H1 (cell line): ENCODE measurements around the gene WDFY4.

ENCODE experiments used
- ATF3 ChIP-seq: IDR thresholded peaks from 2 replicates; pipeline ENCODE4 v1.6.1; 2011; ENCODE audit warnings: low read depth, mild to moderate bottlenecking, low read length; ENCODE audit not compliant: insufficient read depth
- CEBPB ChIP-seq: IDR thresholded peaks from 2 replicates; pipeline ENCODE4 v1.6.1; 2012; ENCODE audit warnings: low read depth, low read length
- EP300 ChIP-seq, 2 experiments: IDR thresholded peaks; 1 replicate in 1 of 2; 2 replicates in 1 of 2; pipeline ENCODE4 v1.6.1; 2011 to 2012; ENCODE audit warnings: low read depth in 2 of 2, low read length in 2 of 2, mild to moderate bottlenecking in 2 of 2, borderline replicate concordance in 1 of 2, inconsistent platforms in 1 of 2, moderate library complexity in 1 of 2
- EZH2 ChIP-seq: fragments of 200-600 bp; sonication (generic); IDR thresholded peaks from 2 replicates; pipeline ENCODE4 v1.7.1; 2012; ENCODE audit warnings: low read depth, mild to moderate bottlenecking, moderate library complexity, low read length, inconsistent platforms; ENCODE audit not compliant: severe bottlenecking
- GTF2F1 ChIP-seq: IDR thresholded peaks from 2 replicates; pipeline ENCODE4 v1.6.1; 2012; ENCODE audit warnings: low read depth, low read length, improper control_type of control experiment, borderline replicate concordance
- NRF1 ChIP-seq: IDR thresholded peaks from 2 replicates; pipeline ENCODE4 v1.6.1; 2011; ENCODE audit warnings: mild to moderate bottlenecking, low read depth, low read length, improper control_type of control experiment
- POLR2AphosphoS5 ChIP-seq: IDR thresholded peaks from 2 replicates; pipeline ENCODE4 v1.6.1; 2011; ENCODE audit warnings: low read depth, low read length
- RNF2 ChIP-seq: fragments of 200-900, 300-1000 bp; sonication (generic); IDR thresholded peaks from 2 replicates; pipeline ENCODE4 v1.7.1; 2016; ENCODE audit warnings: borderline replicate concordance, low read depth, mild to moderate bottlenecking, antibody characterized with exemption, low read length; ENCODE audit not compliant: poor library complexity, severe bottlenecking; ENCODE audit errors: missing control alignments
- YY1 ChIP-seq: IDR thresholded peaks from 2 replicates; pipeline ENCODE4 v1.6.1; 2011; ENCODE audit warnings: low read depth, mild to moderate bottlenecking, low read length
- TF ChIP-seq, protein P1 (sequence below), 3 experiments: IDR thresholded peaks; 1 replicate in 2 of 3; 2 replicates in 1 of 3; pipeline versions ENCODE4 v1.5.1 to v1.6.1; 2011; ENCODE audit warnings: low read length in 3 of 3, mild to moderate bottlenecking in 3 of 3, inconsistent platforms in 2 of 3, low read depth in 1 of 3, moderate library complexity in 1 of 3; ENCODE audit not compliant: insufficient read depth in 1 of 3; ENCODE audit errors: control extremely low read depth in 1 of 3

DNA sequence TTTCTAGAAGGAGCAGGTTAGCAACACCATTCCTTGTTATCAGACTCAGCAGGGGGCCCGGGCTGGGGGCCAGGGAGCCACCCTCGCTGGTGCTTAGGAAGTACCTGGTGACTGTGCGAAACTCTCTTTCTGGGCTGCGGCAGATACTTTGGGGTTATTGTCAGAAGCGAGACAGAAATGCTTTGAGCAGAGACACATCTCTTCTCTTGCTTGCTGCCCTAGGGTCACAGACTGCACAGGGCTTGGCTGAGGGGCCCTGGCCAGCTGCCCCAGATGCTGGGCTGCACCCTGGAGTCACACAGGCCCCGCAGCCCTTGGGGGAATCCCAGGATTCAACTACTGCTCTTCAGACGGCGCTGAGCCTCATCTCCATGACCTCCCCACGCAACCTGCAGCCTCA, 91.9 kb downstream of the WDFY4 start:
- no peak for TF ChIP-seq RNF2
- TF ChIP-seq NRF1: no peak
- no peak for TF ChIP-seq EZH2
- no peak for TF ChIP-seq GTF2F1
- TF ChIP-seq ATF3: no peak
- TF ChIP-seq, protein P1, sequence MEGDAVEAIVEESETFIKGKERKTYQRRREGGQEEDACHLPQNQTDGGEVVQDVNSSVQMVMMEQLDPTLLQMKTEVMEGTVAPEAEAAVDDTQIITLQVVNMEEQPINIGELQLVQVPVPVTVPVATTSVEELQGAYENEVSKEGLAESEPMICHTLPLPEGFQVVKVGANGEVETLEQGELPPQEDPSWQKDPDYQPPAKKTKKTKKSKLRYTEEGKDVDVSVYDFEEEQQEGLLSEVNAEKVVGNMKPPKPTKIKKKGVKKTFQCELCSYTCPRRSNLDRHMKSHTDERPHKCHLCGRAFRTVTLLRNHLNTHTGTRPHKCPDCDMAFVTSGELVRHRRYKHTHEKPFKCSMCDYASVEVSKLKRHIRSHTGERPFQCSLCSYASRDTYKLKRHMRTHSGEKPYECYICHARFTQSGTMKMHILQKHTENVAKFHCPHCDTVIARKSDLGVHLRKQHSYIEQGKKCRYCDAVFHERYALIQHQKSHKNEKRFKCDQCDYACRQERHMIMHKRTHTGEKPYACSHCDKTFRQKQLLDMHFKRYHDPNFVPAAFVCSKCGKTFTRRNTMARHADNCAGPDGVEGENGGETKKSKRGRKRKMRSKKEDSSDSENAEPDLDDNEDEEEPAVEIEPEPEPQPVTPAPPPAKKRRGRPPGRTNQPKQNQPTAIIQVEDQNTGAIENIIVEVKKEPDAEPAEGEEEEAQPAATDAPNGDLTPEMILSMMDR (IDR thresholded peaks at IDR 0.05; ENCODE audit: control extremely low read depth in 1 of 3, insufficient read depth in 1 of 3, low read depth in 1 of 3, low read length in 3 of 3): no peak
- no peak for TF ChIP-seq POLR2AphosphoS5
- TF ChIP-seq EP300 (IDR thresholded peaks at IDR 0.05; ENCODE audit: borderline replicate concordance in 1 of 2, low read depth in 2 of 2, low read length in 2 of 2): no peak
- TF ChIP-seq CEBPB: no peak
- no peak for TF ChIP-seq YY1
